GM18858 (cell line): Measurements from ENCODE around the gene AFAP1L2.
"Not testable (repeated sequence)": the region's sequence is repeated elsewhere in the genome, so short reads cannot be mapped to it uniquely, and the experiment has no call there.

Experiments
- ATAC-seq: cut with Tn5 transposase; IDR thresholded peaks from one replicate; pipeline ENCODE4 v1.9.1; 2021; ENCODE audit not compliant: unreplicated experiment

AFAP1L2 gene

GRCh38 chr10:114342976-114343375 is 61.3 kb downstream of the AFAP1L2 start:
- no peak for ATAC-seq

- no peak for ATAC-seq
Observed at GRCh38 chr10:114340816-114341215, 63.5 kb downstream of the AFAP1L2 start.

- no peak for ATAC-seq
Observed at GRCh38 chr10:114337510-114338462, 66.5 kb downstream of the AFAP1L2 start.

GRCh38 chr10:114336823-114337509 is 67.3 kb downstream of the AFAP1L2 start:
- ATAC-seq = no peak

DNA sequence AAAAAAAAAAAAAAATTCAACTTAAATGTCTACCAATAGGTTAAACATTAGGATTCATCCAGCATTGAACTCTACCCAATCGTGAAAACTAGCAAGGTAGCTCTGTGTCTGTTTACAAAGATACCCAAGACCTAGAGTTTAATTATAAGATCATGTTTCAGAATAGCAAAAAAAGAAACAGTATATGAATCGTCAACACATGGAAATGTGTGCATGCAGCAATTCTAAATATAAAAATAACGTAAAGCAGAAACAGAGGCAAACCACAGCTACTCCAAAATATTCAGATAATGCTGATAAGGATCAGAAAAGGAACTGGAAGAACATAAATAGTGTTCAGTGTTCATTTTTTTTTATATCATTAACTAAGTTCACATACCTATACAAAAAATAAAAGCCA is 68.7 kb downstream of the AFAP1L2 start:
- no peak for ATAC-seq

DNA sequence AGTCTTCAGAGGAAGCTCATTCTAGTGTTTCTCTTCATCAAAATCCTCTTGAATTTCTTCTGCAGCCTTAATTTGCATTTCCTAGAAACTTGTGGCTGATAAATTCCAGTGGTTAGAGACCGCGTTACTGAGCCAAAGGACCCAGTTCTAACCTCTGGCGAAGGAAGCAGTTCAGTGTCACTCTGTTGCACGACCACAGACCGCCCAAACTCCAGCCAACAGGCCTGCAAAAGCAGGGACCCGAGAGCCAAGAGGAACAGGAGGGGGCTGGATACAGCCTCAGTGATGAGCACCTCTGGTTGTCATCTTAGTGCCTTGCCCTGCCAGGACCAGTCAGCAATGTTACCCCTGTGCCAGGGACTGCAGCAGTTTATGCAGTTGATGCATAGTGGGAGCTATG is 70.0 kb downstream of the AFAP1L2 start:
- ATAC-seq = no peak

- ATAC-seq = not testable (repeated sequence)
Observed at GRCh38 chr10:114333441-114333840, 70.9 kb downstream of the AFAP1L2 start.

DNA sequence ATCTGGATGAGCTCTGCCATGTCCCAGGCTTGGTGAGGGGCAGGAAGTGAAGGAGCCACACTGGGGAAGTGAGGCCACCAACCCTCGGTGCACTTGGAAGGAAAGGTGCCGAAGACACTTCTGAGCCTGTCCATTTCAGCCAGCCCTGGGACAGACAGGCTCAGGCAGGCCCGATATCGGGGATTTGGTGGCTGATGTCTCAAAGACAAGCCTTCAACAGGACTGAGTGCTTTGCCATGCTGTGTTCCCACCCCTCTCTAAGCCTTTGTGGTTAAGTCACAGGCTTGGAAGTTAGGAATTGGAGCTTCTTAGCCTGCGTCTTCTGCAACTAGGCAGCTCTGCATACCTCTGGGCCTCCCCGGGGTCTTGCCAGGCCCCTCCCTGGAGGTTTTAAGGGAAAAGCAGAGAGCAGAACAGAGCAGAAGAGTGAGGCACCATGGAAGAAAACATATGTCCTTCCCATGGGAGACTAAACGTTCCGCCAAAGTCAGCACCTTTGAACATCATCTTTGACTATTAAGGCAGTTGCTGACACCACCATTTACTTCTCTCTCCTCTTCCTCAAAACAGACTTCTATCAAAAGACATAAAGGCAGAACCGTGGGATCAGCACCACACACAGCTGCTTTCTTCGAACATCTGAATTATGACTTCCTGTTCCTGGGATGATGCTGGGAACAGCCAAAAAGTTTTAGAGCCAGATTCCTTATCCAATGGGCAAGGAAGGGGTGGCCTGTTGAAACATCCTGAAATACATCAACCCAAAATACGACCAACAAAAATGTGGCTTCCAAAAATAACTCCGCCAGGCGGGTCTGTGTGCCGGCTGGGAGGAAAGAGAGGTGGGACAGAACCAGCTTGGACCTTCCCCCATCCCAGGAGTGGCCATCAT is 71.8 kb downstream of the AFAP1L2 start:
- ATAC-seq = no peak

DNA sequence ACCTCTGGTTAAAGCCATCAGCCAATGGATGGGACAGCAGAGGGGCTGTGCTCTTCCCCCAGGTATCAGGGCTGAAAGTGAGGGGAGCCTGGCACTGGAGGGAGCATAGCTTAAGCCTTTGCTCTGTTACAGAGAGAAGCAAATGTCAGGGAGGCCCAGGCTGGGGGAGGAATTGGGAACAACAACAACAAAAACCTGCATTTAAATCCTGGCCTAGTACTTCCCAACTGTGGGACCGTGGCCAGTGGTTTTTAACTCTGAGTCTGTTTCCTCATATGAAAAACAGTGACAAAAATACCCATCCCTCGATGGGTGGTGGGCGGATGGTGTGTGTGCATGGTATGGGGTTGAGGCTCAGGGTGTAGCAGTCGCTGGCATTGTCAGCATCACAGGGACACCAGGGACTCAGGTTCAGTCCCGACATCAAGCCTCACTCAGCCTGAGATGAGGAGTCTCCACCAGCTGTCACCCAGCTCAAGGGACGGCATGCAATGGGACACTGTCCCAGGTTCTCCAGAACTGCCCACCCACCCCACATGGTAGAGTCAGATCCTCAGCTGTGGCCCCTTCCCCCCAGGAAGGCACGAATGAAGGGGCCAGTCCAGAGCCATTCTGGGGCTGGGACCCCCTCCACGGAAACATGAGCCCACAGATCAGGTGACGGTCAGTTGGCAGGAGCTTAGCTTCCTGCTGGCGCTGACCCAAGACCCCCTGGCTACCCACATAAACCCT is 74.5 kb downstream of the AFAP1L2 start:
- no peak for ATAC-seq

DNA sequence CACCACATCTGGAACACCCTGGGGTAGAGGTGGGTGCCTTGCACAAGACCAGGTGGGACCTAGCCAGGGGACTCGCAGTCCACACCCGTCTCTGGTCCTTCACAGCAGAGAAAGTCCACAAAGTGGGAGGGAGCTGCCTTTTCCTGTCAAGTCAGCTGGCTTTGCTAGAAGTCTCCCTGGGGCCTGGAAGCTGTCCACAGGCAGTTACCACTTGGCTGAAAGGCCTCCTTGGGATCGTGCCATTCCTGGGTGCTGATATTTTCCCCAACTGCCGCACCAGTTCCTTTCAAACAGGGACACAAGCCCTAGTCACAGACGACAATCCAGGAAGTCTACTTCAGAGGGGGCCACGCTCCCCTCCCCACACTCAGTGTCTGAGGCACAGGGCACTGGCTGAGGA is 75.4 kb downstream of the AFAP1L2 start:
- ATAC-seq = no peak

DNA sequence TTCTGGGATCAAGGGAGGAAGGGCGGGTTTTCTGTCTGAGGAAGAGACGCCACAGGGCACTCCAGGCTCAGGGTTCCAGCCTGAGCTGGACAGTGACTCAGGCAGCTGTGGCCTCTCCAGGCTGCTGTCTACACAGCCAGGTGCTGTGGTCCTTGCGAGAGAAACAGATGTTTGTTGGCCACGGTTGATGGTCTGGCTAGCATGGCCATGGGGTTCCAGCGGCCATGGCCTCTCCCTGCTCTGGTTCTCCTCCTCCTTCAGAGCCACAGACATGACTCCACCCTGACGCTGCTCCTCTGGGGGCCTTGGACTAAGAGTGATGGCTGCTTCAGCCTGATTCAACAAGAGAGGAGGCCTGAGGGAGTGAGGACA is 75.9 kb downstream of the AFAP1L2 start:
- ATAC-seq = no peak

DNA sequence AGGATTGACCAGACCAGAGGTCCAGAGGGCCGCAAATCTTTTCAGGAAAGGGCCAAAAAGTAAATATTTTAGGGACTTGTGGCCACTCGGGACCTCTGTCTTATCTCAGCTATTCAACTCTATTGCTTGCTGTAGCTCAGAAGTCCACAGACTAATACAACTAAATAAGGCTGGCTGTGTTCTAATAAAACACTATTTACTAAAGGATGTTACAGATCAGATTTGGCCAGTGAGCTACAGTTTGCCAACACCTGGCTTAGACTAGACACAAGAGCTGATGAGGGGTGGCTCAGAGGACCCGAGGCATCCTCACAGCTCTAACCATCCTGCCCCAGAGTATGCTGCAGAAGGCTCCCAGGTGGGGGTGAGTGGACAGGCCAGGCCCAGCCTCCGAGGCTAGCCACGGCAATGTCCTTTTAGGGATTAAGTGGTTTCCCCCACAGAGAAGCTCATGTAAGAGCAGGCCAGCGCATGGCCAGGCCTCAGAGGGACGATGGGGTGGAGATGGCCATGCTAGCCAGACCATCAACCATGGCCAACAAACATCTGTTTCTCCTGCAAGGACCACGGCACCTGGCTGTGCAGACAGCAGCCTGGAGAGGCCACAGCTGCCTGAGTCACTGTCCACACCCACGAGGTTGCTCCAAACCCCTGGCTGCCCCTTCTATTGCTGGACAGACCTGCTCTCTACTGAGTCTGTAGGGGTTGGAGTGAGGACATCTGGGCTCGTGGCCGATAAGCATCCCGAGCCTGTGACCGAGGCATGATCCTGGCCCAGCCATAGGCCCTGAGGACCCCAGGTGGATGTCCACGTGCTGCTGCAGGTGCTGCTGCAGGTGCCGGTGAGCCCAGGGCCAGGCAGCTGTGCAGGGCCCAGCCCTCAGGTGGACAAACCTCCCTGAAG is 76.5 kb downstream of the AFAP1L2 start:
- no peak for ATAC-seq

DNA sequence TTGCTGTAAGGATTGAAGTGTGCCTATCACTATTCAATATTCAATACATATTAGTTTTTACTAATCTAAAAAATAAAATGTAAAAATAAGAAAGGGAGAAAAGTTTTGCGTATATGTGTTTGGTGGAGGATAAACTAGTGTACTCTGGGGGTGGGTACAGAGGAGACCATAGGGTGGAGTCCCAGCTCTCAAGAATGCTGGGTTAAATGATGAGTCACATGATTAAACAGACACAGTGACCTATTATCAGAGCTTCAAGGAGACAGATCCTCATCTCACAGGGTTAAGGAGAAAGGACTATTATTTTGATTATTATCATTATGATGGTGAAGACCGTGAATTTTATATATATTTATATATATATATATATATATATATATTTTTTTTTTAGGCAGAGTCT is 77.5 kb downstream of the AFAP1L2 start:
- no peak for ATAC-seq

- ATAC-seq = no peak
Observed at GRCh38 chr10:114323023-114323422, 81.3 kb downstream of the AFAP1L2 start.

- no peak for ATAC-seq
Observed at GRCh38 chr10:114322344-114322743, 82.0 kb downstream of the AFAP1L2 start.

DNA sequence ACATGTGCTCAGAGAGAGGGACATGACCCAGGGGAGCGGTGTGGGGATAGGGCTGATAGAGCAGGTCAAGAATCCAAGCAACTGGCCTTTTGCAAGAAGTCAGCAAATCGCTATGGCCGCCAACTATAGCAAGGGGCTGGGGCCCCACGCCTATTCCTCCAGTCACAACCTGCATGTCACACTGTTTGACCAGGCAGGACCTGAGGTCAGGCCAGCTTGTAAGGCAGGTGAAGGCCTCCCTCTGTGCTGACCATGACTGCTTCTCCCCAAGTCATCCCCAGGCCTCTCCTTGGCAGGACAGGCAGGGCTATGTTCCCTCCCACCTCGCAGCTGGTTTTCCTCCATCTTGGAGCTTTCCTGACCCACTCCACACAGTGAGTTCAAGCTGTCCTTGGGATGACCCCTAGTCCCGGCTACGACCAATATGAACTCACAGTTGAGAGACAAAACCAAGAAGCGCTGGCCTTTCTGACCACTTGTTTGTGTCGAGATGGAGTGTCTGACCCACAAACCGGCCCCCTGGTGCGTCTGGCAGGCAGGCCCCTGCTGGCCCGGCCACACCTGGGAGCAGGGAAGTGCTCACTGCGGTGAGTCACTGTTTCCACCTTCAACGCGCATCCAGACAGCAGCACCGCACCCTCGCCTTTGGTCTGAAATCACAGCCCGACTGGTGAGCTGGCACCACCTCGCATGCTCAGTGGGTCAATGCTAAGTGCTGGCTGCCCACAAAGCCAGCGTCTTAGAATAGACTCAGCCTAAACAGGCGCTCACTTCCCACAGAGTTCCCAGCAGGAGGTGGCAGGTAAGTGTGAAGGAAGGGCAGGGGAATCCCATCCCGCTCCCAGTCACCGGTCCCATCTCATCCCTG is 83.8 kb downstream of the AFAP1L2 start:
- no peak for ATAC-seq

DNA sequence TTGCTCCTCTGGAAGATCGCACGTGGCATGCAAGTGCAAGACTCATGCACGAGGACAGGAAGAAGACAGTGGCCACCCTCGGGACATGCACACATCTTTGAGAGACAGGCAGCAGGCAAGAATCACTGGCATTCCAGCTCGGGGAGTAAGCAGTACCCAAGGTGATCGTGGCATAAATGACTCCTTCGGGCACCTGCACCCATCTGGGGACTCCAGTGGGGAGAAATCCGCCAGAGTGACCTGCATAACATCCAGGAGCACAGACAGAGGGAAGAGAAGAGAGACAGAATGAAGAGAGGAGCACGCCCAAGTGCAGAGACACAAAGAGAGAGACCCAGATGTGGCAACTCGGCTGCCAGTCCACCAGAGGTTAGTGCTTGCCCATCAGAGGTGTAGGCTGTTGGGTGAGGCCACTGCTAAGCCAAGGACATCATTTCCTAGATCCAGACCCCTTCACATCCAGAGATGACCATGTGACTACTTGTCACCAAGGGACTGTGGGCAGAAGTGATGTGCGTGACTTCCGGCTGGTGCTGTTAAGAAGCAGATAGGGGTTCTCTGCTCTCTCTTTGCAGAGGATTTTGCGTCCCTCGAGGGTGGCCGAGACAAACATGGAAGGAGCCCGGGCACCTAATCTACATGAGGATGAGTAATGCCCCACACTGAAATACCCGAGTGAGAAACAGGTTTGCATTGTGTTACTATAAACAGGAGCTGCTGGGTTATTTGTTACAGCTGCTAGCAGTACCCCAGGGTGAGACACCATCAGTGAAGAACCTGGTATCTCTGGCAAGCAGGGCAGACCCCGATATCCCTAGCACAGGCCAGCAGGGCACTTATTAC is 84.7 kb downstream of the AFAP1L2 start:
- ATAC-seq = no peak

GRCh38 chr10:114316744-114317143 is 87.6 kb downstream of the AFAP1L2 start:
- ATAC-seq = no peak
